ENCODE measurements around the gene TPK1. TPM values are rescaled to one million over a fixed set of nuclear protein-coding genes. Genes with fewer than 3 reads are reported as not detected.
"Not testable (repeated sequence)": the region's sequence is repeated elsewhere in the genome, so short reads cannot be mapped to it uniquely, and the experiment has no call there.

TPK1 gene
- total RNA-seq, 2 donors from 2014 or later, result 9.9 to 16.1 TPM

GRCh38 chr7:144786079-144786478 is 49.8 kb downstream of the TPK1 start:
- DNase-seq (ENCODE audit: low spot score), result no peak
- intact Hi-C loops (cut with DNase I), result no loop called here

GRCh38 chr7:144785521-144785920 is 50.3 kb downstream of the TPK1 start:
- intact Hi-C loops (cut with DNase I), result no loop called here
- no peak for DNase-seq (ENCODE audit: low spot score)

GRCh38 chr7:144784943-144785342 is 50.9 kb downstream of the TPK1 start:
- no peak for DNase-seq (ENCODE audit: low spot score)
- intact Hi-C loops (cut with DNase I), result no loop called here

- intact Hi-C loops (cut with DNase I), result no loop called here
- DNase-seq (ENCODE audit: low spot score), result no peak
Measured at GRCh38 chr7:144784441-144784840, 51.4 kb downstream of the TPK1 start.

- DNase-seq (ENCODE audit: low spot score), result no peak
- intact Hi-C loops (cut with DNase I), result no loop called here
Measured at GRCh38 chr7:144782883-144783282, 53.0 kb downstream of the TPK1 start.

GRCh38 chr7:144780071-144780608 is 55.7 kb downstream of the TPK1 start:
- intact Hi-C loops (cut with DNase I), result no loop called here
- DNase-seq (ENCODE audit: low spot score), result no peak

- not testable (repeated sequence) for DNase-seq (ENCODE audit: low spot score)
Measured at GRCh38 chr7:144777889-144778288, 58.0 kb downstream of the TPK1 start.

GRCh38 chr7:144777005-144777839 is 58.6 kb downstream of the TPK1 start:
- intact Hi-C loops (cut with DNase I), result no loop called here

More at GRCh38 chr7:144777889-144778288, 58.0 kb downstream of the TPK1 start:
- intact Hi-C loops (cut with DNase I), result not testable (repeated sequence)

GRCh38 chr7:144776447-144776846 is 59.4 kb downstream of the TPK1 start:
- DNase-seq (ENCODE audit: low spot score), result no peak
- intact Hi-C loops (cut with DNase I), result no loop called here

More at GRCh38 chr7:144777005-144777839, 58.6 kb downstream of the TPK1 start:
- DNase-seq (ENCODE audit: low spot score), result no peak

GRCh38 chr7:144775749-144776148 is 60.1 kb downstream of the TPK1 start:
- intact Hi-C loops (cut with DNase I), result no loop called here
- no peak for DNase-seq (ENCODE audit: low spot score)

GRCh38 chr7:144771927-144772326 is 63.9 kb downstream of the TPK1 start:
- DNase-seq (ENCODE audit: low spot score), result no peak
- intact Hi-C loops (cut with DNase I), result no loop called here

- intact Hi-C loops (cut with DNase I), result no loop called here
- DNase-seq (ENCODE audit: low spot score), result no peak
Measured at GRCh38 chr7:144771174-144771573, 64.7 kb downstream of the TPK1 start.

GRCh38 chr7:144769352-144769751 is 66.5 kb downstream of the TPK1 start:
- intact Hi-C loops (cut with DNase I), result no loop called here
- DNase-seq (ENCODE audit: low spot score), result no peak

- intact Hi-C loops (cut with DNase I), result no loop called here
- DNase-seq (ENCODE audit: low spot score), result no peak
Measured at GRCh38 chr7:144768633-144769032, 67.2 kb downstream of the TPK1 start.

- intact Hi-C loops (cut with DNase I), result no loop called here
- DNase-seq (ENCODE audit: low spot score), result no peak
Measured at GRCh38 chr7:144763291-144763690, 72.6 kb downstream of the TPK1 start.

- intact Hi-C loops (cut with DNase I), result no loop called here
- DNase-seq (ENCODE audit: low spot score), result no peak
Measured at GRCh38 chr7:144762853-144763252, 73.0 kb downstream of the TPK1 start.

GRCh38 chr7:144761493-144761892 is 74.4 kb downstream of the TPK1 start:
- DNase-seq (ENCODE audit: low spot score), result no peak
- intact Hi-C loops (cut with DNase I), result no loop called here

- intact Hi-C loops (cut with DNase I), result no loop called here
- no peak for DNase-seq (ENCODE audit: low spot score)
Measured at GRCh38 chr7:144759653-144760052, 76.2 kb downstream of the TPK1 start.

- intact Hi-C loops (cut with DNase I), result no loop called here
Measured at GRCh38 chr7:144747936-144748335, 87.9 kb downstream of the TPK1 start.

GRCh38 chr7:144738708-144739314 is 97.0 kb downstream of the TPK1 start:
- DNase-seq (ENCODE audit: low spot score), result no peak
- intact Hi-C loops (cut with DNase I), result no loop called here

More at GRCh38 chr7:144747936-144748335, 87.9 kb downstream of the TPK1 start:
- no peak for DNase-seq (ENCODE audit: low spot score)

GRCh38 chr7:144738146-144738545 is 97.7 kb downstream of the TPK1 start:
- intact Hi-C loops (cut with DNase I), result no loop called here
- DNase-seq (ENCODE audit: low spot score), result no peak
